Measurements from ENCODE around the gene CLDN4.

DNA sequence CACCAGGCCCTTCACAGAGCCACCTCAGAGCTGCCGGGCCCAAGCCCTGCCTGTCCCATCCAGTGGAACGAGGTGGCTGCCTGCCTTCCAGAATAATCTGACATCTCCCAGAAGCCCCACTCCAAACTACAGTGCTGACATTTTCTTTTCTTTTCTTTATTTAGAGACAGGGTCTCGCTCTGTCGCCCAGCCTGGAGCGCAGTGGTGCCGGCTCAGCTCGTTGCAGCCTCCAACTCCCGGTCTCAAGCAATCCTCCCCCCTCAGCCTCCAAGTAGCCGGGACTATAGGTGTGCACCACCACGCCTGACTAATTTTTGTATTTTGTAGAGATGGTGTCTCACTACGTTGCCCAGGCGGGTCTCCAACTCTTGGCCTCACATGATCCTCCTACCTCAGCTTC, 30.5 kb downstream of the CLDN4 start:
- TF ChIP-seq, protein P1, sequence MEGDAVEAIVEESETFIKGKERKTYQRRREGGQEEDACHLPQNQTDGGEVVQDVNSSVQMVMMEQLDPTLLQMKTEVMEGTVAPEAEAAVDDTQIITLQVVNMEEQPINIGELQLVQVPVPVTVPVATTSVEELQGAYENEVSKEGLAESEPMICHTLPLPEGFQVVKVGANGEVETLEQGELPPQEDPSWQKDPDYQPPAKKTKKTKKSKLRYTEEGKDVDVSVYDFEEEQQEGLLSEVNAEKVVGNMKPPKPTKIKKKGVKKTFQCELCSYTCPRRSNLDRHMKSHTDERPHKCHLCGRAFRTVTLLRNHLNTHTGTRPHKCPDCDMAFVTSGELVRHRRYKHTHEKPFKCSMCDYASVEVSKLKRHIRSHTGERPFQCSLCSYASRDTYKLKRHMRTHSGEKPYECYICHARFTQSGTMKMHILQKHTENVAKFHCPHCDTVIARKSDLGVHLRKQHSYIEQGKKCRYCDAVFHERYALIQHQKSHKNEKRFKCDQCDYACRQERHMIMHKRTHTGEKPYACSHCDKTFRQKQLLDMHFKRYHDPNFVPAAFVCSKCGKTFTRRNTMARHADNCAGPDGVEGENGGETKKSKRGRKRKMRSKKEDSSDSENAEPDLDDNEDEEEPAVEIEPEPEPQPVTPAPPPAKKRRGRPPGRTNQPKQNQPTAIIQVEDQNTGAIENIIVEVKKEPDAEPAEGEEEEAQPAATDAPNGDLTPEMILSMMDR (IDR thresholded peaks at IDR 0.05) = no peak
- no peak for TF ChIP-seq ZFX (IDR thresholded peaks at IDR 0.05; ENCODE audit: borderline replicate concordance)
